NCI-H82 treated with DMSO at 0.1 percent for 48 hours (cell line): ENCODE measurements around the gene NHLH2.

ENCODE experiments used
- DNase-seq: peaks from one replicate; lab custom pipeline; 2025; ENCODE audit not compliant: unreplicated experiment; lab: John Stamatoyannopoulos, UW

NHLH2 gene

GRCh38 chr1:115840605-115841460 is at the start of gene NHLH2:
TSS of gene NHLH2 (minus strand) at chr1:115841126. CDS start at chr1:115838372, 2,754 bp downstream.
- no peak for DNase-seq

- no peak for DNase-seq
These were observed 49.7 kb upstream of the NHLH2 start for GRCh38 chr1:115890580-115890979.

- no peak for DNase-seq
These were observed 48.0 kb upstream of the NHLH2 start for GRCh38 chr1:115888976-115889375.

GRCh38 chr1:115882913-115883902 is 42.3 kb upstream of the NHLH2 start:
- DNase-seq: no peak

- no peak for DNase-seq
These were observed 40.2 kb upstream of the NHLH2 start for GRCh38 chr1:115880981-115881672.

- DNase-seq: no peak
These were observed 39.1 kb upstream of the NHLH2 start for GRCh38 chr1:115879977-115880376.

- DNase-seq: no peak
These were observed 36.6 kb upstream of the NHLH2 start for GRCh38 chr1:115877511-115877910.

GRCh38 chr1:115874904-115875303 is 34.0 kb upstream of the NHLH2 start:
- DNase-seq: no peak

- no peak for DNase-seq
These were observed 33.6 kb upstream of the NHLH2 start for GRCh38 chr1:115874497-115874896.

- no peak for DNase-seq
These were observed 32.3 kb upstream of the NHLH2 start for GRCh38 chr1:115873184-115873583.

- DNase-seq: no peak
These were observed 28.1 kb upstream of the NHLH2 start for GRCh38 chr1:115869064-115869463.

GRCh38 chr1:115867216-115867615 is 26.3 kb upstream of the NHLH2 start:
- peak; percentile 47 for DNase-seq

- no peak for DNase-seq
These were observed 24.9 kb upstream of the NHLH2 start for GRCh38 chr1:115865704-115866380.

GRCh38 chr1:115862403-115862802 is 21.5 kb upstream of the NHLH2 start:
- DNase-seq: no peak

GRCh38 chr1:115854005-115854404 is 13.1 kb upstream of the NHLH2 start:
- no peak for DNase-seq

GRCh38 chr1:115850937-115851336 is 10.0 kb upstream of the NHLH2 start:
- DNase-seq: no peak

GRCh38 chr1:115847787-115848186 is 6.9 kb upstream of the NHLH2 start:
- no peak for DNase-seq

GRCh38 chr1:115842948-115843347 is 2.0 kb upstream of the NHLH2 start:
- no peak for DNase-seq

GRCh38 chr1:115839679-115840237 is 1.2 kb downstream of the NHLH2 start:
- no peak for DNase-seq

GRCh38 chr1:115839029-115839678 is 1.8 kb downstream of the NHLH2 start:
- no peak for DNase-seq
